H9 (cell line): ENCODE data around the gene MYO7B. TPM values are rescaled to one million over a fixed set of nuclear protein-coding genes. Genes with fewer than 3 reads are reported as not detected.

Experiments
- DNase-seq: peaks from one replicate; pipeline ENCODE4 v3.0.0-alpha.2; 2017
- H2AFZ ChIP-seq: one replicate; pipeline ENCODE4 v1.6.1; 2013; ENCODE audit warnings: mild to moderate bottlenecking, low read length, control low read depth, moderate library complexity
- H2AK5ac ChIP-seq: 2 replicates; pipeline ENCODE4 v1.6.1; 2013; ENCODE audit warnings: low read length, control low read depth, mixed read lengths; ENCODE audit not compliant: insufficient read length
- H2BK120ac ChIP-seq: one replicate; pipeline ENCODE4 v1.6.1; 2013; ENCODE audit warnings: low read depth, mild to moderate bottlenecking, low read length, control low read depth, inconsistent platforms; ENCODE audit not compliant: poor library complexity, severe bottlenecking
- H2BK12ac ChIP-seq: 2 replicates; pipeline ENCODE4 v1.6.1; 2013; ENCODE audit warnings: low read length, control low read depth, mixed read lengths, low read depth; ENCODE audit not compliant: insufficient read length
- H2BK15ac ChIP-seq: 2 replicates; pipeline ENCODE4 v1.6.1; 2013; ENCODE audit warnings: low read depth, low read length, control low read depth
- H2BK20ac ChIP-seq: one replicate; pipeline ENCODE4 v1.6.1; 2013; ENCODE audit warnings: low read depth, mild to moderate bottlenecking, low read length, control low read depth, inconsistent platforms; ENCODE audit not compliant: poor library complexity, severe bottlenecking
- H2BK5ac ChIP-seq: 2 replicates; pipeline ENCODE4 v1.6.1; 2013; ENCODE audit warnings: low read length, control low read depth, mixed read lengths; ENCODE audit not compliant: insufficient read length
- H3K14ac ChIP-seq: 2 replicates; pipeline ENCODE4 v1.6.1; 2013; ENCODE audit warnings: low read length, control low read depth; ENCODE audit not compliant: insufficient read depth
- H3K18ac ChIP-seq: 2 replicates; pipeline ENCODE4 v1.6.1; 2013; ENCODE audit warnings: low read depth, mild to moderate bottlenecking, mixed read lengths, low read length, control low read depth; ENCODE audit not compliant: insufficient read length
- H3K23ac ChIP-seq: 2 replicates; pipeline ENCODE4 v1.6.1; 2013; ENCODE audit warnings: low read length, control low read depth, mixed read lengths, low read depth; ENCODE audit not compliant: insufficient read length
- H3K23me2 ChIP-seq: 2 replicates; pipeline ENCODE4 v1.6.1; 2013; ENCODE audit warnings: low read depth, mild to moderate bottlenecking, mixed read lengths, low read length, control low read depth; ENCODE audit not compliant: insufficient read length, poor library complexity, severe bottlenecking
- H3K27ac ChIP-seq: 2 replicates; pipeline ENCODE4 v1.5.1; 2013; ENCODE audit warnings: low read length, control low read depth, mixed read lengths, low read depth; ENCODE audit not compliant: insufficient read length
- H3K27me3 ChIP-seq: 2 replicates; pipeline ENCODE4 v1.6.1; 2013; ENCODE audit warnings: low read length, control low read depth, inconsistent platforms; ENCODE audit not compliant: insufficient read depth
- H3K4ac ChIP-seq: 2 replicates; pipeline ENCODE4 v1.6.1; 2013; ENCODE audit warnings: low read depth, mild to moderate bottlenecking, control low read depth, inconsistent platforms, low read length, moderate library complexity
- H3K4me1 ChIP-seq: 2 replicates; pipeline ENCODE4 v1.6.1; 2013; ENCODE audit warnings: low read length, control low read depth, inconsistent platforms; ENCODE audit not compliant: insufficient read depth
- H3K4me2 ChIP-seq: 2 replicates; pipeline ENCODE4 v1.6.1; 2013; ENCODE audit warnings: low read length, control low read depth, mixed read lengths; ENCODE audit not compliant: insufficient read length, insufficient read depth
- H3K56ac ChIP-seq: 2 replicates; pipeline ENCODE4 v1.6.1; 2013; ENCODE audit warnings: low read depth, mild to moderate bottlenecking, mixed read lengths, low read length, control low read depth; ENCODE audit not compliant: insufficient read length
- H3K79me1 ChIP-seq: 2 replicates; pipeline ENCODE4 v1.6.1; 2013; ENCODE audit warnings: low read depth, mild to moderate bottlenecking, moderate library complexity, low read length, control low read depth, inconsistent platforms; ENCODE audit not compliant: insufficient read depth, poor library complexity, severe bottlenecking
- H3K79me2 ChIP-seq: 2 replicates; pipeline ENCODE4 v1.6.1; 2013; ENCODE audit warnings: low read length, control low read depth, inconsistent platforms; ENCODE audit not compliant: insufficient read depth
- H3K9ac ChIP-seq: 2 replicates; pipeline ENCODE4 v1.6.1; 2013; ENCODE audit warnings: low read length, control low read depth, mixed read lengths; ENCODE audit not compliant: insufficient read length; ENCODE audit errors: extremely low read depth
- H3K9me3 ChIP-seq: one replicate; pipeline ENCODE4 v1.6.1; 2013; ENCODE audit warnings: low read depth, low read length, inconsistent platforms; ENCODE audit not compliant: control insufficient read depth
- H3T11ph ChIP-seq: one replicate; pipeline ENCODE4 v1.6.1; 2013; ENCODE audit warnings: mild to moderate bottlenecking, low read length, control low read depth, inconsistent platforms
- H4K20me1 ChIP-seq: one replicate; pipeline ENCODE4 v1.6.1; 2013; ENCODE audit not compliant: control insufficient read depth, insufficient read length, insufficient read depth
- H4K5ac ChIP-seq: 2 replicates; pipeline ENCODE4 v1.6.1; 2013; ENCODE audit warnings: low read depth, mild to moderate bottlenecking, mixed read lengths, low read length, control low read depth; ENCODE audit not compliant: insufficient read length
- H4K8ac ChIP-seq: replicated peaks from 2 replicates; pipeline ENCODE4 v1.6.1; 2013; ENCODE audit warnings: low read length, control low read depth, mixed read lengths, low read depth; ENCODE audit not compliant: insufficient read length
- H4K91ac ChIP-seq: 2 replicates; pipeline ENCODE4 v1.6.1; 2013; ENCODE audit warnings: low read depth, mild to moderate bottlenecking, moderate library complexity, mixed read lengths, low read length, control low read depth; ENCODE audit not compliant: insufficient read length
- H3K27ac Mint-ChIP-seq, 3 experiments: 2 replicates in 2 of 3; 3 replicates in 1 of 3; pipeline ENCODE4 v1.8.0; 2020 to 2021; ENCODE audit warnings: mixed read lengths in 3 of 3, mild to moderate bottlenecking in 1 of 3, moderate library complexity in 1 of 3
- H3K27me3 Mint-ChIP-seq: 2 replicates; pipeline ENCODE4 v1.8.0; 2021; ENCODE audit warnings: low read depth, mild to moderate bottlenecking, moderate library complexity, mixed read lengths
- H3K36me3 Mint-ChIP-seq, 3 experiments: 2 replicates in 2 of 3; 3 replicates in 1 of 3; pipeline ENCODE4 v1.8.0; 2020 to 2021; ENCODE audit warnings: low read depth in 3 of 3, mixed read lengths in 3 of 3; ENCODE audit not compliant: insufficient read depth in 1 of 3
- H3K4me1 Mint-ChIP-seq, 2 experiments: 2 replicates each; pipeline ENCODE4 v1.8.0; 2020; ENCODE audit warnings: mixed read lengths in 2 of 2
- H3K4me3 Mint-ChIP-seq, 2 experiments: 2 replicates in 1 of 2; 3 replicates in 1 of 2; pipeline ENCODE4 v1.8.0; 2020 to 2021; ENCODE audit warnings: mild to moderate bottlenecking in 2 of 2, mixed read lengths in 2 of 2, moderate library complexity in 1 of 2
- H3K9me3 Mint-ChIP-seq, 2 experiments: 2 replicates in 1 of 2; 3 replicates in 1 of 2; pipeline ENCODE4 v1.8.0; 2020; ENCODE audit warnings: mild to moderate bottlenecking in 2 of 2, mixed read lengths in 2 of 2, moderate library complexity in 1 of 2
- CTCF ChIP-seq: fragments of 200-600 bp; sonication (generic); conservative IDR thresholded peaks from 3 replicates; pipeline ENCODE4 v1.8.0; 2021; ENCODE audit warnings: antibody characterized with exemption, mild to moderate bottlenecking
- WGBS: extraction: QIAGEN DNeasy Blood & Tissue Kit; methylation state at CpG from one replicate; pipeline ENCODE4 v1.1.7; 2013; ENCODE audit warnings: missing lambda C conversion rate, low lambda C conversion rate, mixed read lengths; ENCODE audit not compliant: insufficient read length; ENCODE audit errors: extremely low coverage; 5-methylcytosine and 5-hydroxymethylcytosine counted together
- total RNA-seq: library from RNA; stranded (reverse); gene quantifications from 2 replicates; pipeline ENCODE4 v1.2.1, GENCODE V29; 2021

MYO7B gene
- total RNA-seq, 1 experiment from 2014 or later: not detected

- no CpG with 5 or more reads among the region's 8 CpGs for WGBS
- H3K79me1 ChIP-seq: no peaks in the 10 kb centered on the region
- H3K27ac Mint-ChIP-seq: no peak overlapping the region
- H3K4me2 ChIP-seq: no peak overlapping the region
- H3K27ac ChIP-seq: no peak overlapping the region
- H3K9me3 Mint-ChIP-seq: peaks cover 6 to 7% of the 10 kb centered on the region in 2 experiments
- no peaks in the 10 kb centered on the region for H3K79me2 ChIP-seq
- no peak overlapping the region for H2AK5ac ChIP-seq
- no peak overlapping the region for H2BK15ac ChIP-seq
- no peak overlapping the region for H2AFZ ChIP-seq
- TF ChIP-seq CTCF: no peak
- H3K9ac ChIP-seq: no peak overlapping the region
- no peak overlapping the region for H3K4ac ChIP-seq
- H3K14ac ChIP-seq: no peak overlapping the region
- no peak overlapping the region for H3K56ac ChIP-seq
- H3K23me2 ChIP-seq: peaks cover under 1% of the 10 kb centered on the region
- no peaks in the 10 kb centered on the region for H4K20me1 ChIP-seq
- no peak overlapping the region for H2BK20ac ChIP-seq
- no peak overlapping the region for H3K4me3 Mint-ChIP-seq
- H4K5ac ChIP-seq: no peak overlapping the region
- H3K9me3 ChIP-seq: no peaks in the 10 kb centered on the region
- H2BK5ac ChIP-seq: no peak overlapping the region
- H3K27me3 ChIP-seq: no peaks in the 10 kb centered on the region
- no peak overlapping the region for H4K91ac ChIP-seq
- peaks cover 12 to 13% of the 10 kb centered on the region in 2 experiments for H3K4me1 Mint-ChIP-seq
- H3K23ac ChIP-seq: no peak overlapping the region
- H3T11ph ChIP-seq: no peak overlapping the region
- H4K8ac ChIP-seq: no peak overlapping the region
- H3K27me3 Mint-ChIP-seq: peaks cover 14% of the 10 kb centered on the region
- no peak overlapping the region for H3K18ac ChIP-seq
- H3K36me3 Mint-ChIP-seq: no peaks in the 10 kb centered on the region; a peak in 1 of 7 replicates
- no peak overlapping the region for H2BK12ac ChIP-seq
- H3K4me1 ChIP-seq: no peaks in the 10 kb centered on the region; the same call in 1 of the 2 replicates
- H2BK120ac ChIP-seq: no peak overlapping the region
- DNase-seq: no peak
These were observed 3.2 kb upstream of the MYO7B start for GRCh38 chr2:127532296-127532695.
